ENCODE results near the gene ZBTB3.
"Not testable (repeated sequence)": the region's sequence is repeated elsewhere in the genome, so short reads cannot be mapped to it uniquely, and the experiment has no call there.

ZBTB3 gene

GRCh38 chr11:62753736-62754603 is at the start of gene ZBTB3:
Gene ZBTB3, minus strand, starts transcription at chr11:62754160. Its CDS starts 496 bp downstream, at chr11:62753664.
- peak; percentile 96 for DNase-seq (ENCODE audit: low read depth)

- DNase-seq (ENCODE audit: low read depth): no peak
Observed at GRCh38 chr11:62801071-62801470, 47.1 kb upstream of the ZBTB3 start.

- no peak for DNase-seq (ENCODE audit: low read depth)
Observed at GRCh38 chr11:62799486-62799885, 45.5 kb upstream of the ZBTB3 start.

- DNase-seq (ENCODE audit: low read depth): no peak
Observed at GRCh38 chr11:62796281-62796680, 42.3 kb upstream of the ZBTB3 start.

- no peak for DNase-seq (ENCODE audit: low read depth)
Observed at GRCh38 chr11:62794201-62794775, 40.3 kb upstream of the ZBTB3 start.

- no peak for DNase-seq (ENCODE audit: low read depth)
Observed at GRCh38 chr11:62792202-62792575, 38.2 kb upstream of the ZBTB3 start.

- peak; percentile 86 for DNase-seq (ENCODE audit: low read depth)
Observed at GRCh38 chr11:62791501-62792201, 37.7 kb upstream of the ZBTB3 start, which contains the start of gene TMEM223. Gene TMEM223, minus strand, starts transcription at chr11:62792006. Its CDS starts 12 bp downstream, at chr11:62791994.

- DNase-seq (ENCODE audit: low read depth): no peak
Observed at GRCh38 chr11:62789576-62789975, 35.6 kb upstream of the ZBTB3 start.

GRCh38 chr11:62788991-62789390 is 35.0 kb upstream of the ZBTB3 start:
- DNase-seq (ENCODE audit: low read depth): no peak

GRCh38 chr11:62787005-62787759 is 33.2 kb upstream of the ZBTB3 start, which contains the start of gene TMEM179B:
Gene TMEM179B, plus strand, starts transcription at chr11:62787402. Its CDS starts 30 bp downstream, at chr11:62787432.
- DNase-seq (ENCODE audit: low read depth): peak; percentile 98

- DNase-seq (ENCODE audit: low read depth): peak; percentile 78
Observed at GRCh38 chr11:62786318-62787004, 32.5 kb upstream of the ZBTB3 start.

- no peak for DNase-seq (ENCODE audit: low read depth)
Observed at GRCh38 chr11:62782753-62783152, 28.8 kb upstream of the ZBTB3 start.

- DNase-seq (ENCODE audit: low read depth): no peak
Observed at GRCh38 chr11:62778441-62778840, 24.5 kb upstream of the ZBTB3 start.

- DNase-seq (ENCODE audit: low read depth): no peak
Observed at GRCh38 chr11:62777389-62777788, 23.4 kb upstream of the ZBTB3 start.

GRCh38 chr11:62775646-62776045 is 21.7 kb upstream of the ZBTB3 start:
- DNase-seq (ENCODE audit: low read depth): no peak

- no peak for DNase-seq (ENCODE audit: low read depth)
Observed at GRCh38 chr11:62774407-62774806, 20.4 kb upstream of the ZBTB3 start.

- DNase-seq (ENCODE audit: low read depth): peak; percentile 84
Observed at GRCh38 chr11:62771144-62772021, 17.4 kb upstream of the ZBTB3 start, which contains the start of gene TAF6L. Gene TAF6L, plus strand, starts transcription at chr11:62771396. Its CDS starts 4,388 bp downstream, at chr11:62775784.

GRCh38 chr11:62770778-62771143 is 16.8 kb upstream of the ZBTB3 start:
- no peak for DNase-seq (ENCODE audit: low read depth)

- DNase-seq (ENCODE audit: low read depth): not testable (repeated sequence)
Observed at GRCh38 chr11:62760867-62761227, 6.9 kb upstream of the ZBTB3 start.
